Measurements from ENCODE around the gene S100A3. TPM values are rescaled to one million over a fixed set of nuclear protein-coding genes. Genes with fewer than 3 reads are reported as not detected.
"Not testable (repeated sequence)": the region's sequence is repeated elsewhere in the genome, so short reads cannot be mapped to it uniquely, and the experiment has no call there.

S100A3 gene
- total RNA-seq, 1 experiment from 2014 or later, result 1.5 TPM

- Histone ChIP-seq H3K27me3 (ENCODE audit: insufficient read depth, low read depth) (no peaks in the 10 kb centered on the region), H3K36me3 (ENCODE audit: low read depth) (no peaks in the 10 kb centered on the region), H2AFZ (no peak overlapping the region), H3K79me2 (ENCODE audit: low read depth) (no peaks in the 10 kb centered on the region), H3K9me2 (ENCODE audit: insufficient read depth) (no peaks in the 10 kb centered on the region), H4K20me1 (ENCODE audit: insufficient read depth) (no peaks in the 10 kb centered on the region), H3K27ac (no peak overlapping the region), H3K4me1 (replicated peaks; ENCODE audit: insufficient read depth) (peaks cover 17% of the 10 kb centered on the region), H3K4me3 (no peak overlapping the region), H3F3A (ENCODE audit: insufficient read depth, low read depth) (no peaks in the 10 kb centered on the region; the same call in 1 of the 2 replicates), H3K9me3 (ENCODE audit: insufficient read depth, low read depth) (no peaks in the 10 kb centered on the region), H3K4me2 (no peak overlapping the region)
- intact Hi-C loops (cut with micrococcal nuclease; ENCODE audit: unreplicated experiment), result no loop called here
- POLR2A ChIA-PET (ENCODE audit: unreplicated experiment), result no interaction called here
- no TSS peak for BruUV-seq (replicated peaks)
- CTCF ChIA-PET, result no interaction called here
- TF ChIP-seq EZH2 (IDR thresholded peaks at IDR 0.05; ENCODE audit: low read depth) (no peak), CTCF (conservative IDR thresholded peaks at IDR 0.05) (no peak)
- DNase-seq, result no peak
Measured at GRCh38 chr1:153583976-153584375, 34.9 kb upstream of the S100A3 start.

- CTCF ChIA-PET; H3K27me3 ChIP-seq (ENCODE audit: insufficient read depth, low read depth): not testable (repeated sequence)
Measured at GRCh38 chr1:153583514-153583913, 34.5 kb upstream of the S100A3 start.

GRCh38 chr1:153582836-153583235 is 33.8 kb upstream of the S100A3 start:
- DNase-seq; CTCF ChIA-PET; intact Hi-C loops (cut with micrococcal nuclease; ENCODE audit: unreplicated experiment); H3K4me3 ChIP-seq; H3K9me3 ChIP-seq (ENCODE audit: insufficient read depth, low read depth); H2AFZ ChIP-seq; H4K20me1 ChIP-seq (ENCODE audit: insufficient read depth); POLR2A ChIA-PET (ENCODE audit: unreplicated experiment); H3K27ac ChIP-seq; H3F3A ChIP-seq (ENCODE audit: insufficient read depth, low read depth); H3K36me3 ChIP-seq (ENCODE audit: low read depth); H3K4me2 ChIP-seq; H3K79me2 ChIP-seq (ENCODE audit: low read depth); H3K27me3 ChIP-seq (ENCODE audit: insufficient read depth, low read depth); H3K4me1 ChIP-seq (replicated peaks; ENCODE audit: insufficient read depth); BruUV-seq (replicated peaks); H3K9me2 ChIP-seq (ENCODE audit: insufficient read depth): not testable (repeated sequence)

More at GRCh38 chr1:153583514-153583913, 34.5 kb upstream of the S100A3 start:
- POLR2A ChIA-PET (ENCODE audit: unreplicated experiment); intact Hi-C loops (cut with micrococcal nuclease; ENCODE audit: unreplicated experiment); H3K9me3 ChIP-seq (ENCODE audit: insufficient read depth, low read depth); H4K20me1 ChIP-seq (ENCODE audit: insufficient read depth); H3K27ac ChIP-seq; H3K79me2 ChIP-seq (ENCODE audit: low read depth); H3K4me2 ChIP-seq; H3F3A ChIP-seq (ENCODE audit: insufficient read depth, low read depth); BruUV-seq (replicated peaks); H2AFZ ChIP-seq; H3K4me3 ChIP-seq; H3K36me3 ChIP-seq (ENCODE audit: low read depth); DNase-seq; H3K9me2 ChIP-seq (ENCODE audit: insufficient read depth): not testable (repeated sequence)
- H3K4me1 ChIP-seq (replicated peaks; ENCODE audit: insufficient read depth), result peaks cover 17% of the 10 kb centered on the region

GRCh38 chr1:153578936-153579335 is 29.9 kb upstream of the S100A3 start:
- H3K4me3 ChIP-seq, result no peak overlapping the region
- no peaks in the 10 kb centered on the region for H3K27me3 ChIP-seq (ENCODE audit: insufficient read depth, low read depth)
- no peak for DNase-seq
- no peaks in the 10 kb centered on the region for H3K9me3 ChIP-seq (ENCODE audit: insufficient read depth, low read depth)
- H4K20me1 ChIP-seq (ENCODE audit: insufficient read depth), result no peaks in the 10 kb centered on the region
- H3K79me2 ChIP-seq (ENCODE audit: low read depth), result no peaks in the 10 kb centered on the region
- no peak for TF ChIP-seq CTCF (conservative IDR thresholded peaks at IDR 0.05)
- no peak for TF ChIP-seq EZH2 (IDR thresholded peaks at IDR 0.05; ENCODE audit: low read depth)
- H3K4me2 ChIP-seq, result no peak overlapping the region
- H3K27ac ChIP-seq, result no peak overlapping the region
- ChIA-PET CTCF (no interaction called here), POLR2A (ENCODE audit: unreplicated experiment) (interaction anchor here (0.6 to 1.1 kb wide), 2 partner anchors 29 to 63 kb away, joined by 3 to 7 read pairs; no protein-coding TSS in a partner anchor)
- H3K4me1 ChIP-seq (replicated peaks; ENCODE audit: insufficient read depth), result peaks cover 1% of the 10 kb centered on the region; the same call in 1 of the 2 replicates
- H2AFZ ChIP-seq, result no peak overlapping the region
- no peaks in the 10 kb centered on the region for H3K36me3 ChIP-seq (ENCODE audit: low read depth)
- H3F3A ChIP-seq (ENCODE audit: insufficient read depth, low read depth), result peaks cover 5% of the 10 kb centered on the region; the same call in 1 of the 2 replicates
- H3K9me2 ChIP-seq (ENCODE audit: insufficient read depth), result no peaks in the 10 kb centered on the region
- intact Hi-C loops (cut with micrococcal nuclease; ENCODE audit: unreplicated experiment), result no loop called here
- BruUV-seq (replicated peaks), result no TSS peak
